Hippocampal formation (tissue), 2 donors: ENCODE measurements around the gene AHCYL2.
A peak's percentile ranks its signal among the peaks of the same experiment; 100 is the strongest.
"Not testable (repeated sequence)": the region's sequence is repeated elsewhere in the genome, so short reads cannot be mapped to it uniquely, and the experiment has no call there.

Source experiments
- DNase-seq, 2 donors: peaks; one replicate each; lab custom pipeline; 2025; lab: John Stamatoyannopoulos, UW

The AHCYL2 gene

GRCh38 chr7:129351320-129351719 lies 126.5 kb downstream of the AHCYL2 start:
- DNase-seq = no peak

- DNase-seq = not testable (repeated sequence)
Measured at GRCh38 chr7:129353104-129353503, 128.3 kb downstream of the AHCYL2 start.

- no peak for DNase-seq
Measured at GRCh38 chr7:129354428-129355157, 129.8 kb downstream of the AHCYL2 start.

- no peak for DNase-seq
Measured at GRCh38 chr7:129356176-129356575, 131.3 kb downstream of the AHCYL2 start.

- no peak for DNase-seq
Measured at GRCh38 chr7:129359176-129359575, 134.3 kb downstream of the AHCYL2 start.

- DNase-seq = no peak
Measured at GRCh38 chr7:129359638-129360037, 134.8 kb downstream of the AHCYL2 start.

- no peak for DNase-seq
Measured at GRCh38 chr7:129361771-129362170, 136.9 kb downstream of the AHCYL2 start.

GRCh38 chr7:129362496-129362895 lies 137.7 kb downstream of the AHCYL2 start:
- DNase-seq = no peak

GRCh38 chr7:129367349-129367699 lies 142.5 kb downstream of the AHCYL2 start:
- DNase-seq = no peak

- peak; percentile 63 to 75 for DNase-seq
Measured at GRCh38 chr7:129367700-129368388, 143.0 kb downstream of the AHCYL2 start.

- DNase-seq = no peak
Measured at GRCh38 chr7:129368389-129368986, 143.7 kb downstream of the AHCYL2 start.

- not testable (repeated sequence) for DNase-seq
Measured at GRCh38 chr7:129369447-129369846, 144.6 kb downstream of the AHCYL2 start.

- DNase-seq = no peak
Measured at GRCh38 chr7:129370812-129371211, 146.0 kb downstream of the AHCYL2 start.

- no peak for DNase-seq
Measured at GRCh38 chr7:129371487-129371886, 146.7 kb downstream of the AHCYL2 start.

- no peak for DNase-seq
Measured at GRCh38 chr7:129373651-129374428, 149.0 kb downstream of the AHCYL2 start.

- no peak for DNase-seq
Measured at GRCh38 chr7:129375141-129375938, 150.5 kb downstream of the AHCYL2 start.

- DNase-seq = no peak
Measured at GRCh38 chr7:129376076-129376777, 151.4 kb downstream of the AHCYL2 start.

- no peak for DNase-seq
Measured at GRCh38 chr7:129376778-129377700, 152.2 kb downstream of the AHCYL2 start.

- no peak for DNase-seq
Measured at GRCh38 chr7:129381710-129382484, 157.1 kb downstream of the AHCYL2 start.
